ENCODE data around the gene PPP6R1. TPM values are rescaled to one million over a fixed set of nuclear protein-coding genes. Genes with fewer than 3 reads are reported as not detected.

PPP6R1 gene
- total RNA-seq, 1 experiment from 2014 or later, result 70.6 TPM

DNA sequence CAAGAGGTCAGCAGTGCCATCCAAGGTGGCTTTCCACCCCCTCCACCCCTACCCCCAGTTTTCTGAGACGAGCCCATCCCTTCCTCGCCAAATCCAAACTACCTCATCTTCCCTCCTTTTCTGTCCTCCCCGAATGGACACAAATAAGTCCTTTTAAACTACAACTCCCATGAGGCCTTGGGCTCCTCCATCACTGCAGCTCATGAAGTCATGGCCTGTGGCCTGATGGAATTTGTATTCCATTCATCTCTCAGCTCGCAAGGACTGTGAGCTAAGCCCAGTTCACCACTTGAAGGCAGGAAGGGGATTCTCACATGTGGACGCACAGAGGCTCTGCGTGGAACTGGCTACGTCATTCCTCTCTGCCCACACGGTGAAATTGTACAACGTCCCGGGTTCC lies 62.0 kb downstream of the PPP6R1 start:
- BruUV-seq (replicated peaks), result no TSS peak
- H3K27ac Mint-ChIP-seq (ENCODE audit: low read depth, unreplicated experiment), result no peak overlapping the region
- CTCF ChIA-PET, result no interaction called here
- no peaks in the 10 kb centered on the region for H3K9me3 Mint-ChIP-seq (ENCODE audit: unreplicated experiment)
- no peak for TF ChIP-seq CTCF (IDR thresholded peaks at IDR 0.05; ENCODE audit: unreplicated experiment)
- POLR2A ChIA-PET, result interaction anchor here (0.9 kb wide), 1 partner anchor 62 kb away, joined by 5 read pairs; the partner anchor contains the start of gene PPP6R1
- no peaks in the 10 kb centered on the region for H3K4me1 Mint-ChIP-seq (ENCODE audit: insufficient read depth, unreplicated experiment)
- intact Hi-C loops (cut with micrococcal nuclease), result no loop called here
- H3K4me3 Mint-ChIP-seq (ENCODE audit: unreplicated experiment), result no peak overlapping the region
- H3K36me3 Mint-ChIP-seq (ENCODE audit: insufficient read depth, unreplicated experiment), result no peaks in the 10 kb centered on the region
- DNase-seq (ENCODE audit: unreplicated experiment), result no peak
- H3K27me3 Mint-ChIP-seq (ENCODE audit: insufficient read depth, unreplicated experiment), result no peaks in the 10 kb centered on the region

GRCh38 chr19:55193481-55193880 lies 65.3 kb downstream of the PPP6R1 start:
- CTCF ChIA-PET, result interaction anchor here (0.7 to 1.5 kb wide), 2 partner anchors 35 to 311 kb away, joined by 3 to 4 read pairs; partner anchors contain the start of gene TMEM86B
- no peaks in the 10 kb centered on the region for H3K36me3 Mint-ChIP-seq (ENCODE audit: insufficient read depth, unreplicated experiment)

GRCh38 chr19:55189403-55189835 lies 69.4 kb downstream of the PPP6R1 start:
- intact Hi-C loops (cut with micrococcal nuclease), result loop anchor here (1.0 to 2.0 kb wide), 3 partner anchors 17 to 27 kb away; partner anchors contain the start of gene DNAAF3
- Mint-ChIP-seq H3K4me1 (ENCODE audit: insufficient read depth, unreplicated experiment) (peaks cover 14% of the 10 kb centered on the region), H3K27ac (ENCODE audit: low read depth, unreplicated experiment) (peak overlapping the region; percentile 99), H3K9me3 (ENCODE audit: unreplicated experiment) (no peaks in the 10 kb centered on the region), H3K27me3 (ENCODE audit: insufficient read depth, unreplicated experiment) (no peaks in the 10 kb centered on the region), H3K36me3 (ENCODE audit: insufficient read depth, unreplicated experiment) (peaks cover 7% of the 10 kb centered on the region), H3K4me3 (ENCODE audit: unreplicated experiment) (peak overlapping the region; percentile 64)
- TF ChIP-seq CTCF (IDR thresholded peaks at IDR 0.05; ENCODE audit: unreplicated experiment), result no peak
- POLR2A ChIA-PET, result interaction anchor here (0.6 to 2.6 kb wide), 18 partner anchors 9 to 195 kb away, joined by 3 to 22 read pairs (median 6); partner anchors contain the start of genes DNAAF3, PPP6R1, RDH13 and SYT5
- CTCF ChIA-PET, result interaction anchor here (0.6 to 1.6 kb wide), 7 partner anchors 9 to 711 kb away, joined by 3 to 6 read pairs (median 3); partner anchors contain the start of gene SYT5
- DNase-seq (ENCODE audit: unreplicated experiment), result peak; percentile 100
- no TSS peak for BruUV-seq (replicated peaks)

More at GRCh38 chr19:55193481-55193880, 65.3 kb downstream of the PPP6R1 start:
- TF ChIP-seq CTCF (IDR thresholded peaks at IDR 0.05; ENCODE audit: unreplicated experiment), result no peak
- Mint-ChIP-seq H3K4me1 (ENCODE audit: insufficient read depth, unreplicated experiment) (peaks cover 11% of the 10 kb centered on the region), H3K27ac (ENCODE audit: low read depth, unreplicated experiment) (no peak overlapping the region), H3K4me3 (ENCODE audit: unreplicated experiment) (no peak overlapping the region), H3K27me3 (ENCODE audit: insufficient read depth, unreplicated experiment) (no peaks in the 10 kb centered on the region), H3K9me3 (ENCODE audit: unreplicated experiment) (no peaks in the 10 kb centered on the region)
- BruUV-seq (replicated peaks), result no TSS peak
- intact Hi-C loops (cut with micrococcal nuclease), result no loop called here
- no peak for DNase-seq (ENCODE audit: unreplicated experiment)
- POLR2A ChIA-PET, result interaction anchor here (0.7 to 0.8 kb wide), 2 partner anchors 26 to 408 kb away, joined by 3 to 4 read pairs; no protein-coding TSS in a partner anchor

- Mint-ChIP-seq H3K4me3 (ENCODE audit: unreplicated experiment) (peak overlapping the region; percentile 64), H3K9me3 (ENCODE audit: unreplicated experiment) (no peaks in the 10 kb centered on the region), H3K36me3 (ENCODE audit: insufficient read depth, unreplicated experiment) (peaks cover 7% of the 10 kb centered on the region), H3K4me1 (ENCODE audit: insufficient read depth, unreplicated experiment) (peaks cover 14% of the 10 kb centered on the region), H3K27me3 (ENCODE audit: insufficient read depth, unreplicated experiment) (no peaks in the 10 kb centered on the region), H3K27ac (ENCODE audit: low read depth, unreplicated experiment) (peak overlapping the region; percentile 99)
- DNase-seq (ENCODE audit: unreplicated experiment), result peak; percentile 85
- TF ChIP-seq CTCF (IDR thresholded peaks at IDR 0.05; ENCODE audit: unreplicated experiment), result no peak
- POLR2A ChIA-PET, result interaction anchor here (0.6 to 2.3 kb wide), 13 partner anchors 9 to 273 kb away, joined by 3 to 22 read pairs (median 6); partner anchors contain the start of genes DNAAF3, ISOC2, PPP6R1 and RDH13
- intact Hi-C loops (cut with micrococcal nuclease), result loop anchor here (1.0 to 2.0 kb wide), 3 partner anchors 18 to 28 kb away; partner anchors contain the start of gene DNAAF3
- BruUV-seq (replicated peaks), result TSS peak; percentile 79
- CTCF ChIA-PET, result interaction anchor here (0.5 to 1.6 kb wide), 7 partner anchors 8 to 844 kb away, joined by 3 to 6 read pairs (median 3); partner anchors contain the start of gene SYT5
These were observed 70.2 kb downstream of the PPP6R1 start for GRCh38 chr19:55188625-55189024.
